OCI-LY1 (cell line): Measurements from ENCODE around the gene CYP17A1.
A peak's percentile ranks its signal among the peaks of the same experiment; 100 is the strongest.

Experiments
- H2AFZ ChIP-seq: fragments of 200-600 bp; sonication (generic), shearing (Covaris generic); 2 replicates; pipeline ENCODE4 v1.6.0; 2014; ENCODE audit warnings: antibody characterized with exemption, mild to moderate bottlenecking, low read length
- H3F3A ChIP-seq: fragments of 200-600 bp; sonication (generic), shearing (Covaris generic); 2 replicates; pipeline ENCODE4 v1.6.0; 2014; ENCODE audit warnings: mild to moderate bottlenecking, antibody characterized with exemption, low read length, moderate library complexity; ENCODE audit not compliant: insufficient read depth
- H3K27ac ChIP-seq: fragments of 200-600 bp; sonication (generic); 2 replicates; pipeline ENCODE4 v1.5.1; 2014; ENCODE audit warnings: low read length, mixed run types, mild to moderate bottlenecking, low read depth; ENCODE audit not compliant: poor library complexity, severe bottlenecking
- H3K27me3 ChIP-seq: fragments of 200-600 bp; sonication (generic); 2 replicates; pipeline ENCODE4 v1.6.0; 2014; ENCODE audit warnings: antibody characterized with exemption, mild to moderate bottlenecking, low read length, moderate library complexity; ENCODE audit not compliant: insufficient read depth
- H3K36me3 ChIP-seq: fragments of 200-600 bp; sonication (generic); 2 replicates; pipeline ENCODE4 v1.6.1; 2014; ENCODE audit warnings: mild to moderate bottlenecking, antibody characterized with exemption, low read length, moderate library complexity, mixed read lengths; ENCODE audit not compliant: insufficient read depth
- H3K4me1 ChIP-seq: fragments of 200-600 bp; sonication (generic); 2 replicates; pipeline ENCODE4 v1.5.1; 2014; ENCODE audit warnings: mild to moderate bottlenecking, low read length, moderate library complexity; ENCODE audit not compliant: insufficient read depth, severe bottlenecking
- H3K4me2 ChIP-seq: fragments of 200-600 bp; sonication (generic), shearing (Covaris generic); 2 replicates; pipeline ENCODE4 v1.6.1; 2014; ENCODE audit warnings: low read length
- H3K4me3 ChIP-seq: fragments of 200-600 bp; sonication (generic); 2 replicates; pipeline ENCODE4 v1.5.1; 2014; ENCODE audit warnings: low read length, low read depth, mild to moderate bottlenecking, mixed read lengths; ENCODE audit not compliant: poor library complexity, severe bottlenecking
- H3K79me2 ChIP-seq: fragments of 200-600 bp; shearing (Covaris generic); 2 replicates; pipeline ENCODE4 v1.6.1; 2016; ENCODE audit warnings: mixed run types, low read length, mixed read lengths; ENCODE audit not compliant: insufficient read depth
- H3K9ac ChIP-seq: fragments of 200-600 bp; sonication (generic), shearing (Covaris generic); 2 replicates; pipeline ENCODE4 v1.6.1; 2014; ENCODE audit warnings: mild to moderate bottlenecking, low read length, mixed read lengths
- H3K9me2 ChIP-seq: fragments of 200-600 bp; sonication (generic), shearing (Covaris generic); 2 replicates; pipeline ENCODE4 v1.6.1; 2014; ENCODE audit warnings: low read depth, mild to moderate bottlenecking, low read length, mixed read lengths
- H3K9me3 ChIP-seq: fragments of 200-600 bp; shearing (Covaris generic); 2 replicates; pipeline ENCODE4 v1.6.1; 2014; ENCODE audit warnings: low read length, mixed read lengths
- H4K20me1 ChIP-seq: fragments of 200-600 bp; sonication (generic), shearing (Covaris generic); 2 replicates; pipeline ENCODE4 v1.6.0; 2016; ENCODE audit warnings: mild to moderate bottlenecking, low read length; ENCODE audit not compliant: insufficient read depth
- CTCF ChIP-seq: fragments of 200-600 bp; sonication (generic), shearing (Covaris generic); IDR thresholded peaks from 2 replicates; pipeline ENCODE4 v1.5.1; 2017; ENCODE audit warnings: mild to moderate bottlenecking, antibody characterized with exemption, low read length, moderate library complexity, mixed read lengths
- EZH2 ChIP-seq: fragments of 200-600 bp; sonication (generic), shearing (Covaris generic); IDR thresholded peaks from 2 replicates; pipeline ENCODE4 v1.8.0; 2017; ENCODE audit warnings: borderline replicate concordance, mixed run types, mild to moderate bottlenecking, antibody characterized with exemption, low read length, moderate library complexity, mixed read lengths

CYP17A1 gene

GRCh38 chr10:102813017-102813541 is 24.1 kb downstream of the CYP17A1 start:
- peak overlapping the region; percentile 72 for H3K27ac ChIP-seq
- H4K20me1 ChIP-seq: no peaks in the 10 kb centered on the region
- H3K4me1 ChIP-seq: peaks cover 20% of the 10 kb centered on the region
- H3F3A ChIP-seq: no peaks in the 10 kb centered on the region
- no peak overlapping the region for H2AFZ ChIP-seq
- peaks cover 19% of the 10 kb centered on the region for H3K36me3 ChIP-seq
- no peak overlapping the region for H3K9ac ChIP-seq
- H3K27me3 ChIP-seq: no peaks in the 10 kb centered on the region
- TF ChIP-seq CTCF: no peak
- TF ChIP-seq EZH2: no peak
- H3K9me3 ChIP-seq: no peaks in the 10 kb centered on the region
- no peaks in the 10 kb centered on the region for H3K9me2 ChIP-seq
- H3K4me3 ChIP-seq: no peak overlapping the region
- no peaks in the 10 kb centered on the region for H3K79me2 ChIP-seq
- H3K4me2 ChIP-seq: no peak overlapping the region

- Histone ChIP-seq H3K36me3 (peaks cover 19% of the 10 kb centered on the region), H2AFZ (no peak overlapping the region), H4K20me1 (no peaks in the 10 kb centered on the region), H3K4me2 (peak overlapping the region; percentile 17; the same call in 1 of the 2 replicates), H3K4me3 (no peak overlapping the region), H3K4me1 (peaks cover 20% of the 10 kb centered on the region), H3K9ac (peak overlapping the region; percentile 34; the same call in 1 of the 2 replicates), H3K27me3 (no peaks in the 10 kb centered on the region), H3K9me2 (no peaks in the 10 kb centered on the region), H3K27ac (peak overlapping the region; percentile 72), H3F3A (no peaks in the 10 kb centered on the region; the same call in 1 of the 2 replicates), H3K79me2 (no peaks in the 10 kb centered on the region), H3K9me3 (no peaks in the 10 kb centered on the region)
- no peak for TF ChIP-seq EZH2
- no peak for TF ChIP-seq CTCF
These were observed 24.9 kb downstream of the CYP17A1 start for GRCh38 chr10:102812231-102812876.

- H3K4me1 ChIP-seq: peaks cover 24% of the 10 kb centered on the region
- H3K4me2 ChIP-seq: no peak overlapping the region
- H3K27ac ChIP-seq: no peak overlapping the region
- no peaks in the 10 kb centered on the region; the same call in 1 of the 2 replicates for H3F3A ChIP-seq
- no peak overlapping the region for H3K4me3 ChIP-seq
- H3K36me3 ChIP-seq: peaks cover 19% of the 10 kb centered on the region
- no peak overlapping the region for H2AFZ ChIP-seq
- no peaks in the 10 kb centered on the region for H3K9me2 ChIP-seq
- H3K79me2 ChIP-seq: no peaks in the 10 kb centered on the region
- no peaks in the 10 kb centered on the region for H4K20me1 ChIP-seq
- no peaks in the 10 kb centered on the region for H3K27me3 ChIP-seq
- no peaks in the 10 kb centered on the region for H3K9me3 ChIP-seq
- no peak overlapping the region for H3K9ac ChIP-seq
- TF ChIP-seq EZH2 (no peak), CTCF (no peak)
These were observed 25.9 kb downstream of the CYP17A1 start for GRCh38 chr10:102811346-102811745.
